ENCODE data around the gene RAD51B. TPM values are rescaled to one million over a fixed set of nuclear protein-coding genes. Genes with fewer than 3 reads are reported as not detected.

The RAD51B gene
- total RNA-seq, 1 experiment from 2014 or later = 13.3 TPM

DNA sequence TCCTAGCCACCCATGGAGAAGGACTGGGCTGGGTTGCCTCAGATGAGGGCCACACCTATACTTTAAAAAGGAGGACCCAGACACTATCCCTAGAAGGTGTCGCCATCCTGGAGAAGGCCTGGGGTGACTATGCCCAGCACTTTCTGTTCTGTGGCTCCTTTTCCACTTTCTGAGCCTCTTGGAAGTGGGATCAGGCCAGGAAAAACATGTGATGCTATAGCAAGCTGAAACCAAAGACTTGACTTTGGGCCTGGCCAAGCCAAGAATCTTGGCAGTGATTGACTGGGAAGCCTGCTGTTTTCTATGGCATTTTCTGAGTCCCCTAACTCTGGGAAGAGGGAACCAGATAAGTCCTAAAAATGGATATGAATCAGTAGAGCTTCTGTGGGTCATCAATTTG, 641.0 kb downstream of the RAD51B start:
- Histone ChIP-seq H3K36me3 (no peaks in the 10 kb centered on the region), H3K9me3 (replicated peaks) (no peaks in the 10 kb centered on the region), H3K27ac (peak overlapping the region; percentile 88), H3K4me3 (no peak overlapping the region), H3K4me1 (peaks cover 47% of the 10 kb centered on the region), H3K27me3 (no peaks in the 10 kb centered on the region)
- peak; percentile 6 to 22 for DNase-seq

- H3K36me3 ChIP-seq = no peaks in the 10 kb centered on the region
- no peaks in the 10 kb centered on the region for H3K9me3 ChIP-seq (replicated peaks)
- H3K4me3 ChIP-seq = no peak overlapping the region
- H3K27ac ChIP-seq = peak overlapping the region; percentile 88
- DNase-seq = peak in 1 of 2 experiments; percentile 31
- H3K4me1 ChIP-seq = peaks cover 47% of the 10 kb centered on the region
- no peaks in the 10 kb centered on the region for H3K27me3 ChIP-seq
These were observed 641.5 kb downstream of the RAD51B start for GRCh38 chr14:68461086-68461485.

DNA sequence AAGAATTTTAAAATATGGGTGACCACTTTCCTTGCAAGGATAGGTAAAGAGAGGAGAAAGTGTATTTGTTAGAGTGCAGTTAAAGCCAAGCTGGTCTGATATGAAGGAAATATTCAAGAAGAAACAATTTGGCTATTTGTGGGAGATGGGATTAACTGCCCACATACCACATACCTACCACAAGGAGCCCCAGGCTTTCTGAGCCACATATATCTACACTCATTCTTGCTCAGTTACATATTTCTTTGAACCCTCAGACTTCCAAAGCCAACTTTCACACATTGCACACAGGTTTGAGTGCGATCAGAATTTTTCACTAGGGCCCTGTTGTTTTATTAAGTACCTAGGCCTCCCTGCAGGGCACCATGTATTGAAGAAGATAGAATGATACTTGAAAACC, 643.1 kb downstream of the RAD51B start:
- no peaks in the 10 kb centered on the region for H3K36me3 ChIP-seq
- H3K27ac ChIP-seq = no peak overlapping the region
- peak; percentile 21 to 50 for DNase-seq
- H3K27me3 ChIP-seq = no peaks in the 10 kb centered on the region
- no peak overlapping the region for H3K4me3 ChIP-seq
- H3K9me3 ChIP-seq (replicated peaks) = no peaks in the 10 kb centered on the region
- peaks cover 52% of the 10 kb centered on the region for H3K4me1 ChIP-seq

DNA sequence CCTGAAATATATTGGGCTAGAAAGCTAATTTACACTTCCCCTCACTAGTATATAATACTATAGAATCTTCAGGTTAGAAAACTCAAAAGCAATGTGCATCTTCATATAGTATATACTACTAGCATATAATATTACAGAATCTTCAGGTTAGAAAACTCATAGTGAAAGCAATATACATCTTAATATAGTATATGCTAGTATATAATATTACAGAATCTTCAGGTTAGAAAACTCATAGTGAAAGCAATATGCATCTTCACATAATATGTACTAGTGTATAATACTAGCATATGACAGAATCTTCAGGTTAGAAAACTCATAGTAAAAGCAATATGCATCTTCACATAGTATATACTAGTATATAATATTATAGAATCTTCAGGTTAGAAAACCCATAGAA, 643.7 kb downstream of the RAD51B start:
- Histone ChIP-seq H3K9me3 (replicated peaks) (no peaks in the 10 kb centered on the region), H3K36me3 (no peaks in the 10 kb centered on the region), H3K27me3 (no peaks in the 10 kb centered on the region), H3K27ac (no peak overlapping the region), H3K4me1 (peaks cover 45% of the 10 kb centered on the region), H3K4me3 (no peak overlapping the region)
- DNase-seq = no peak

DNA sequence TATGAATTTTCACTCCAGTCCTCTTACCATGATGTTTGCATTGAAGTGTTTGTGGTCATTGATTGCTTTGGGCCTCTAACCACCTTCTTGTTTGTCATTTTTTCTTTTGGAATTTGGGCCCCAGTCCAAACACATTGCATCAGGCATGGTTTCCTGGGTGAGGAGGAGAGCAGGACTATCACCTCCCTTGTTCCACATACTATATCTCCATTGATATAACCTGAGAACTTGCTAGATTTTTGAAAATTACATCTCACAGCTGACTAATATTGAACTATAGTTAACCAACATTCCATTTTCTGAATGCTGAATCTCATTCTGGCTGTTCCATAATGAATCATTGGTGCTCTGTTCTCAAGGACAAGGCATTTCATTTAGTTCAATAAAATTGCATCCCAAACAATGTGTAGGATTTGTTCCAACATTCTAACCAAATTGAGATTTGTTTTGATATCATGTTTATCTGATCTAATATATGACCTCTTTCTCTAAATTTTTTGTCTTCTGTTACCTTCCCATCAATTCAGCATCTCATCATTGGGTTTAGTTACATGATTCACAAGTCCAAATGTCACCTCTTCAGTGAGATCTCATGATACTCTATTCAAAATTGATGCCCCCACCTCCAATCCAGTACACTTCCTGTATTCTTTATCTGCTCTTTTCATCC, 644.3 kb downstream of the RAD51B start:
- peaks cover 44% of the 10 kb centered on the region for H3K4me1 ChIP-seq
- no peak for DNase-seq
- no peaks in the 10 kb centered on the region for H3K27me3 ChIP-seq
- no peaks in the 10 kb centered on the region for H3K36me3 ChIP-seq
- H3K9me3 ChIP-seq (replicated peaks) = no peaks in the 10 kb centered on the region
- no peak overlapping the region for H3K4me3 ChIP-seq
- H3K27ac ChIP-seq = no peak overlapping the region

- Histone ChIP-seq H3K36me3 (no peaks in the 10 kb centered on the region), H3K9me3 (replicated peaks) (no peaks in the 10 kb centered on the region), H3K4me1 (peaks cover 38% of the 10 kb centered on the region), H3K4me3 (no peak overlapping the region), H3K27ac (no peak overlapping the region), H3K27me3 (no peaks in the 10 kb centered on the region)
- no peak for DNase-seq
These were observed 645.1 kb downstream of the RAD51B start for GRCh38 chr14:68464711-68465110.

- Histone ChIP-seq H3K27me3 (no peaks in the 10 kb centered on the region), H3K4me1 (peaks cover 21% of the 10 kb centered on the region), H3K4me3 (no peak overlapping the region), H3K9me3 (replicated peaks) (no peaks in the 10 kb centered on the region), H3K36me3 (no peaks in the 10 kb centered on the region), H3K27ac (no peak overlapping the region)
- no peak for DNase-seq
These were observed 647.0 kb downstream of the RAD51B start for GRCh38 chr14:68466491-68466977.

DNA sequence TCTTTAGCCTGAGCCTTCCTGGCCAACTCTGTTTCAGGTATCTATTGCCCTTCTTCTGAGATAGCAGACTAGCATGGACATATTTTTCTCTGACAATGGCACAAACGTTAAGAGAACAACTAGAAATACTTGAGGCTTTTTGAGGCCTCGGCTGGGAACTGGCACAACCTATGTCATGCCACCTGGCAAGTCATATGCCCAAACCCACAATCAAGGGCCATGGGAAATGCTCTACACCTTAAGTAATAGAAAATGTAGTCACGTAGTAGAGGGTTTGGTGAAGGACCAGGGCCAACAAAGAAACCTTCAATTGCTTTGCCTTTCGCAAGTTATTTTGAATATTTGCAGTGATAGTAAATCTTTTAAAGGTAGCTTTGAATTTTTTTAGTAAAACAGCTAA, 647.8 kb downstream of the RAD51B start:
- H3K4me1 ChIP-seq = peaks cover 16% of the 10 kb centered on the region
- no peaks in the 10 kb centered on the region for H3K27me3 ChIP-seq
- H3K27ac ChIP-seq = no peak overlapping the region
- DNase-seq = no peak
- no peaks in the 10 kb centered on the region for H3K9me3 ChIP-seq (replicated peaks)
- H3K4me3 ChIP-seq = no peak overlapping the region
- no peaks in the 10 kb centered on the region for H3K36me3 ChIP-seq

GRCh38 chr14:68468437-68469207, 649.0 kb downstream of the RAD51B start:
- Histone ChIP-seq H3K27ac (no peak overlapping the region), H3K9me3 (replicated peaks) (no peaks in the 10 kb centered on the region), H3K36me3 (no peaks in the 10 kb centered on the region), H3K4me3 (no peak overlapping the region), H3K27me3 (no peaks in the 10 kb centered on the region), H3K4me1 (0 out of 2 replicates have a peak, but pooled peaks cover 8% of the 10 kb centered on the region)
- DNase-seq = no peak

GRCh38 chr14:68469208-68469713, 649.7 kb downstream of the RAD51B start:
- Histone ChIP-seq H3K4me3 (no peak overlapping the region), H3K27me3 (no peaks in the 10 kb centered on the region), H3K4me1 (0 out of 2 replicates have a peak, but pooled peaks cover 8% of the 10 kb centered on the region), H3K36me3 (no peaks in the 10 kb centered on the region), H3K27ac (no peak overlapping the region), H3K9me3 (replicated peaks) (no peaks in the 10 kb centered on the region)
- DNase-seq = no peak

DNA sequence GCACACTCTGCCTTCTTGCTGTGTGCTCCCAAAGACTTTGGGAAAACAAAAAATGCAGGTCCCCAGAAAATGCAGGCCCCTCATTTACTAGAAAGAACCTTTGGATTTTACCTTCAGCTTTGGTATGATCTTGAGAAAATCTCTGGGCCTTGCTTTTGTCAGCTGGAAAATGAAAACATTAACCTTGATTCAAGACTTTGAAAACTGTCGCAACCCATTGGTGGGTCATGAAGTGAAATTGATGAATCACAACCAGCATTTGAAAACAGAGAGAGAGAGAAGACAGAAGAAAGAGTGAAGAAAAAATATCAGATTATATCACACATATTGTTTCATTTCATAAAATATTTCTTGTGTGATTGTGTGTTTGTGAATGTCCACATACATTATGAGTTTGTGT, 650.8 kb downstream of the RAD51B start:
- Histone ChIP-seq H3K27me3 (no peaks in the 10 kb centered on the region), H3K4me3 (no peak overlapping the region), H3K9me3 (replicated peaks) (no peaks in the 10 kb centered on the region), H3K36me3 (no peaks in the 10 kb centered on the region), H3K4me1 (0 out of 2 replicates have a peak, but pooled peaks cover 5% of the 10 kb centered on the region), H3K27ac (no peak overlapping the region)
- no peak for DNase-seq

GRCh38 chr14:68471029-68471963, 651.7 kb downstream of the RAD51B start:
- no peaks in the 10 kb centered on the region for H3K27me3 ChIP-seq
- DNase-seq = no peak

DNA sequence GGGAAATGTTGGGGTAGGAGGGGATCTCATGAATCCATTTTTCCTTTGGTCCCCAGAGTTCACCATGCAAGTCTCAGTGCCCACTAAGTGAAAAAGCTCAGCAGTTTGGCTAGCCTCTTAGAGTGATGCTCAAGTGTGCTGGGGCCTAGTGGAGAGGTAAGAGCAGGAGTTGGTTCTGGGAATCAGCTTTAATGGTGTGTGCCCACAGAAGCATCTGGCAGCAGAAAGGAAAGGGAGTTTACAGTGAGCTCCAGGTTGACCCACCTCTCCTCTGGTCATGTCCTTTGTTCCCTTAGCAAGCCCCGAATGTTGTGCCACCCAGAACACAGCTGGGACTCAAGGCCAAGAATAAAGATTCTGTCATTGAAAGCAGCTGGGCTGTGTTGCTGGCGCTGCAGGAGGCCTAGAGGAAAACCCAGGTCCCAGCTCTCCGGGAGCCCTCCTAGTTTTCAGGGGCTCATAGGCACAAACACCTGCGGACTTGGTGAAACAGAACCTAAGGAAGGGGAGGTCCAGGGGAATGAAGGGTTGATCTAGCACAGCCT, 652.5 kb downstream of the RAD51B start:
- no peaks in the 10 kb centered on the region for H3K27me3 ChIP-seq
- H3K4me1 ChIP-seq = 0 out of 2 replicates have a peak, but pooled peaks cover 3% of the 10 kb centered on the region
- H3K4me3 ChIP-seq = no peak overlapping the region
- no peaks in the 10 kb centered on the region for H3K9me3 ChIP-seq (replicated peaks)
- no peaks in the 10 kb centered on the region for H3K36me3 ChIP-seq
- no peak overlapping the region for H3K27ac ChIP-seq
- DNase-seq = no peak

More at GRCh38 chr14:68471029-68471963, 651.7 kb downstream of the RAD51B start:
- H3K4me3 ChIP-seq = no peak overlapping the region
- no peaks in the 10 kb centered on the region for H3K36me3 ChIP-seq
- H3K9me3 ChIP-seq (replicated peaks) = no peaks in the 10 kb centered on the region
- 0 out of 2 replicates have a peak, but pooled peaks cover 7% of the 10 kb centered on the region for H3K4me1 ChIP-seq
- H3K27ac ChIP-seq = no peak overlapping the region

DNA sequence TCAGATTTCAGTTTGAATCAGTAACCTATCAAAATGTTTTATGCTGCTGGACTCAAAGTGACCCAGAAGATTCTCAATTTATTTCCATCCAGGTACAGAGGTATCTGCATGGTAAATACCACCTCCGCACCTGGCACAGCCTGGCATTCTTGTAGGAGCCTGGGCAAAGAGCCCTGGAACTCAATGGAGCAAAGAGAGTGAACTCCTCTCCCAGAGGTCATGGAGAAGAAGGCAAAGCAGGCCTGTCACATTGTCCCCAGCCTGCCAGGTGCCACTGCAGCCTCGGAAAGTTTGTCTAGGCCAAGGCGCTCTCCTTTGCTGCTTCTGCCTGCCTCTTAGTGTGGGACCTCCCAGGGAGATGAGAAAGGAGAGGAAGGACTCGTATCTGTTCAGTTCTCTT, 653.5 kb downstream of the RAD51B start:
- no peak overlapping the region for H3K4me3 ChIP-seq
- no peak for DNase-seq
- H3K27me3 ChIP-seq = no peaks in the 10 kb centered on the region
- H3K36me3 ChIP-seq = no peaks in the 10 kb centered on the region
- no peaks in the 10 kb centered on the region for H3K9me3 ChIP-seq (replicated peaks)
- H3K27ac ChIP-seq = no peak overlapping the region
- H3K4me1 ChIP-seq = 0 out of 2 replicates have a peak, but pooled peaks cover 3% of the 10 kb centered on the region

Measured in SJCRH30 (cell line).